Osteocyte (in vitro differentiated cells): ENCODE results near the gene NCEH1. TPM values are rescaled to one million over a fixed set of nuclear protein-coding genes. Genes with fewer than 3 reads are reported as not detected.
"Not testable (repeated sequence)": the region's sequence is repeated elsewhere in the genome, so short reads cannot be mapped to it uniquely, and the experiment has no call there.

Experiments used
- DNase-seq: peaks from one replicate; pipeline ENCODE4 v3.0.0; 2021; ENCODE audit warnings: mixed read lengths; ENCODE audit not compliant: unreplicated experiment; ENCODE audit errors: extremely low spot score
- H3K27ac Mint-ChIP-seq: one replicate; pipeline ENCODE4 v1.8.0; 2021; ENCODE audit warnings: mild to moderate bottlenecking, mixed read lengths; ENCODE audit not compliant: unreplicated experiment
- H3K27me3 Mint-ChIP-seq: one replicate; pipeline ENCODE4 v1.8.0; 2021; ENCODE audit warnings: mixed read lengths; ENCODE audit not compliant: unreplicated experiment
- H3K36me3 Mint-ChIP-seq: one replicate; pipeline ENCODE4 v1.8.0; 2021; ENCODE audit warnings: mixed read lengths; ENCODE audit not compliant: unreplicated experiment
- H3K4me1 Mint-ChIP-seq: one replicate; pipeline ENCODE4 v1.8.0; 2021; ENCODE audit warnings: mixed read lengths; ENCODE audit not compliant: unreplicated experiment
- H3K4me3 Mint-ChIP-seq: one replicate; pipeline ENCODE4 v1.8.0; 2021; ENCODE audit warnings: mild to moderate bottlenecking, moderate library complexity, mixed read lengths; ENCODE audit not compliant: unreplicated experiment
- H3K9me3 Mint-ChIP-seq: one replicate; pipeline ENCODE4 v1.8.0; 2021; ENCODE audit warnings: mixed read lengths; ENCODE audit not compliant: unreplicated experiment
- total RNA-seq: library from RNA; stranded (reverse); gene quantifications from 2 replicates; pipeline ENCODE4 v1.2.1, GENCODE V29; 2021
- TF ChIP-seq, protein P1 (sequence below): fragments of 200-600 bp; sonication (generic); IDR thresholded peaks from 2 replicates; pipeline ENCODE4 v1.5.0; 2021; ENCODE audit warnings: antibody characterized with exemption, mild to moderate bottlenecking, moderate library complexity

NCEH1 gene
- total RNA-seq, 1 donor from 2014 or later = 6.7 TPM

DNA sequence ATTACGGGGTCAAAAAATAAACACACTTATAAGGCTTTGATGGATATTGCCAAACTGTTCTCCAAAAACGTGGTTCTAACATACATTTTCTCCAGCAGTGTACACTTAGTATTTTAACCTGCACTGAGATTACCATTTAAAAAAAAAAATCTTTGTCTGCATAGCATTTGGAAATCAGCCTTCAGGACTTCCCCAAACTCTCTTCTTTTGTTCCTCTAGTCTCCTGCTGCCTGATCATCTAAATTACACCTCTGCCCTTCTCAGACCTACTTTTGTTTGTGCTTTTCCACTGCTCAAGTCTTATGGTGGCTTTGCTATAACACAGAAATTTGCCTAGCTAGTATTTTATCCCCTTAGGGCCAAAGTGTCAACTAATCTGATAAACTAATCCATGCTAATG lies 3.8 kb downstream of the NCEH1 start:
- Mint-ChIP-seq H3K27ac (peak overlapping the region; percentile 9), H3K9me3 (no peaks in the 10 kb centered on the region), H3K4me1 (peaks cover 42% of the 10 kb centered on the region), H3K27me3 (no peaks in the 10 kb centered on the region), H3K4me3 (no peak overlapping the region), H3K36me3 (no peaks in the 10 kb centered on the region)
- DNase-seq = no peak
- TF ChIP-seq, protein P1, sequence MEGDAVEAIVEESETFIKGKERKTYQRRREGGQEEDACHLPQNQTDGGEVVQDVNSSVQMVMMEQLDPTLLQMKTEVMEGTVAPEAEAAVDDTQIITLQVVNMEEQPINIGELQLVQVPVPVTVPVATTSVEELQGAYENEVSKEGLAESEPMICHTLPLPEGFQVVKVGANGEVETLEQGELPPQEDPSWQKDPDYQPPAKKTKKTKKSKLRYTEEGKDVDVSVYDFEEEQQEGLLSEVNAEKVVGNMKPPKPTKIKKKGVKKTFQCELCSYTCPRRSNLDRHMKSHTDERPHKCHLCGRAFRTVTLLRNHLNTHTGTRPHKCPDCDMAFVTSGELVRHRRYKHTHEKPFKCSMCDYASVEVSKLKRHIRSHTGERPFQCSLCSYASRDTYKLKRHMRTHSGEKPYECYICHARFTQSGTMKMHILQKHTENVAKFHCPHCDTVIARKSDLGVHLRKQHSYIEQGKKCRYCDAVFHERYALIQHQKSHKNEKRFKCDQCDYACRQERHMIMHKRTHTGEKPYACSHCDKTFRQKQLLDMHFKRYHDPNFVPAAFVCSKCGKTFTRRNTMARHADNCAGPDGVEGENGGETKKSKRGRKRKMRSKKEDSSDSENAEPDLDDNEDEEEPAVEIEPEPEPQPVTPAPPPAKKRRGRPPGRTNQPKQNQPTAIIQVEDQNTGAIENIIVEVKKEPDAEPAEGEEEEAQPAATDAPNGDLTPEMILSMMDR = no peak

DNA sequence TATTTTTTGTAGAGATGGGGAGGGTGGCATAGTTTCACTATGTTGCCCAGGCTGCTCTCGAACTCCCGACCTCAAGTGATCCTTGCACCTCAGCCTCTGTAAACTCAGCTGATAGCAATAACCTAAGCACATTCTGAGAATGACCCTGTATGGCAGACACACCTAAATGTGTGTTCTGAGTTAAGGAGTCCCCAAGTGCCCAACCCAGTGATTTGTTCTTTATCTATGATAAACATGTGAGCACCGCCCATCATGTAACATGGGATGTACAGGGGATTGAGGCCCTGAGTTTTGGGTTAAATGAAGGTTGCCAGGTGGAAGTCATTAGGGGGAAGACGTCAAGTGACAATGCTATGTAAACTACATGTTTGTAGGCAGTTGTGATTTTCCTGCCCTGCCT lies 5.7 kb downstream of the NCEH1 start:
- H3K4me3 Mint-ChIP-seq = no peak overlapping the region
- no peaks in the 10 kb centered on the region for H3K27me3 Mint-ChIP-seq

DNA sequence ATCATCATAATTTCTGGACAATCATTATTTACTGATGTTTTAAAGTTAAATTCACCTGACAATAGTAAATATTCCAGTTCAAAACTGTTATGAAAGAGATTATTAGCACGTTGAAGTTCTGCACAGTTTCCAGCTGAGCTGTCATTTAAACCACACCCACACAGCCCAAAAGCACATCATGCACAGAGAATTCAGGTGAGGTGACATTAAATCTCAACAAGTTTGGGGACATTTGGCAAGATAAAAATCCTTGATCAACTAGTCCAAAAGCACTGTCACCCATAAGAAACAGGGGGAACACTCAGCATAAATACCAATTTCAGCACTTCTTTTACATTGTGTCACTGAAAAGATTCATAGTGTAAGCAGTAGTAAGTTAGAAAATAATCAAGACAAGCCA lies 6.9 kb downstream of the NCEH1 start:
- no peaks in the 10 kb centered on the region for H3K9me3 Mint-ChIP-seq
- no peak overlapping the region for H3K27ac Mint-ChIP-seq
- H3K4me3 Mint-ChIP-seq = no peak overlapping the region
- H3K36me3 Mint-ChIP-seq = no peaks in the 10 kb centered on the region
- no peaks in the 10 kb centered on the region for H3K27me3 Mint-ChIP-seq
- TF ChIP-seq, protein P1 = no peak
- H3K4me1 Mint-ChIP-seq = peaks cover 30% of the 10 kb centered on the region
- no peak for DNase-seq

More for the DNA sequence above, 5.7 kb downstream of the NCEH1 start:
- peaks cover 37% of the 10 kb centered on the region for H3K4me1 Mint-ChIP-seq
- H3K9me3 Mint-ChIP-seq = no peaks in the 10 kb centered on the region
- no peaks in the 10 kb centered on the region for H3K36me3 Mint-ChIP-seq
- H3K27ac Mint-ChIP-seq = no peak overlapping the region
- TF ChIP-seq, protein P1 = no peak
- DNase-seq = no peak

DNA sequence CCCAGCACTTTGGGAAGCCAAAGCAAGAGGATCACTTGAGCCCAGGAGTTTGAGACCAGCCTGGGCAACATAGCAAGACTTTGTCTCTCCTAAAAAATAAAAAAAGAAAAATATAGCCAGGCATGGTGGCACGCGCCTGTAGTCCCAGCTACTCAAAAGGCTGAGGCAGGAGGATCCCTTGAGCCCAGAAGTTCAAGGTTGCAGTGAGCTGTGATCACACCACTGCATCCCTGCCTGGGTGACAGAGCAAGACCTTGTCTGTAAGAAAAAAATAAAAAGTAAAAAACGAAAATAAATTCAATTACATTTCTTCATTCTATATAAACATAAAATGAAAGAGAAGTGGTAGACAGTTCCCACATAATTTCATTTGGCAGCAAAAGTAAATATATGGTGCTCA lies 8.1 kb downstream of the NCEH1 start:
- H3K27me3 Mint-ChIP-seq, H3K27ac Mint-ChIP-seq, H3K36me3 Mint-ChIP-seq, DNase-seq, H3K9me3 Mint-ChIP-seq, H3K4me3 Mint-ChIP-seq: not testable (repeated sequence)
- peaks cover 19% of the 10 kb centered on the region for H3K4me1 Mint-ChIP-seq

DNA sequence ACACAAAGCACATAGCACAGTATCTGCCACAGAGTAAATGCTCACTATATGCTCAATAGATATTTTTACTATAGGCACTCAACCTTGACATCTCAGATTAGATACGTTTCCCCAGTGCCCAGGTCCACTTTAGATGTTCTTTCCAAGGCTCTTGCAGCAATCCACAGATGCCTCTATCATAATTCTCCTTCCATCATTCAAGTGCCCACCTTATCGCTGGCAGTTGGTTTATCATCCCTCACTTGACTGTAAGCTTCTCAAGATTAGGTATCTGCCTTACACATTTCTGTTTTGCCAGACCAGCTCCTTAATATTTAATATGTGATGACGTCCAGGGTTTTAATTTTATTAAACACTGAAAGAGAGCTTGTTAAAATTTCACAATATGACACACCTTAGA lies 8.6 kb downstream of the NCEH1 start:
- Mint-ChIP-seq H3K27ac (no peak overlapping the region), H3K27me3 (no peaks in the 10 kb centered on the region), H3K9me3 (no peaks in the 10 kb centered on the region), H3K4me1 (peaks cover 17% of the 10 kb centered on the region), H3K4me3 (no peak overlapping the region), H3K36me3 (no peaks in the 10 kb centered on the region)
- no peak for DNase-seq
- TF ChIP-seq, protein P1 = no peak

DNA sequence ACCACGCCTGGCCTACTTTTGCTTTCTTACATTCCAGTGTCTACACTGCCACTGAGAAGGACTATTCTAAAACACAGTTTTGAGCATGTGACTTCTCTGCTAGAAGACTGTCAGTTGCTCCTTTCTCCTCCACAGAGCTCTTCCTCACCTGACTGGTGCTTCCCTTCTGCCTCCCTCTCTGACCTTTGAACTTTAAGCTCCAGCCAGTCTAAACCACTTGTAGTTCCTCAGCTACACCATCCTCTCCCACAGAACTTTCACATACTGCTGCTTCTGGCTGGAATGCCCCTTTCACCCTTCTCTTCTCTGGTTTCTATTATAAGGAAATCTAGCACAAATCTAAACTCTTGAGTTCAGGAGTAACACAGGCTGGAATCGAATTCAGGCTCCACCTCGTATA lies 9.1 kb downstream of the NCEH1 start:
- TF ChIP-seq, protein P1 = no peak
- H3K27me3 Mint-ChIP-seq = no peaks in the 10 kb centered on the region
- no peaks in the 10 kb centered on the region for H3K36me3 Mint-ChIP-seq
- peaks cover 14% of the 10 kb centered on the region for H3K4me1 Mint-ChIP-seq
- H3K4me3 Mint-ChIP-seq = no peak overlapping the region
- H3K27ac Mint-ChIP-seq = no peak overlapping the region
- H3K9me3 Mint-ChIP-seq = no peaks in the 10 kb centered on the region
- DNase-seq = no peak
